Peyer's patch (tissue), 4 donors: Measurements from ENCODE around the gene ALDOB.

Experiments used
- CTCF ChIP-seq, 6 experiments: fragments of 450-650 bp in 4 of 6; fragments of 200-600 bp in 2 of 6; sonication (generic) in 1 of 6; IDR thresholded peaks; one replicate each; pipeline ENCODE4 v1.5.1; 2017 to 2019; ENCODE audit warnings: antibody characterized with exemption in 6 of 6, mild to moderate bottlenecking in 3 of 6, moderate library complexity in 1 of 6
- POLR2A ChIP-seq, 2 donors: fragments of 450-650 bp; IDR thresholded peaks; one replicate each; pipeline ENCODE4 v1.5.1; 2017; ENCODE audit warnings: antibody characterized with exemption in 2 of 2, mild to moderate bottlenecking in 2 of 2, moderate library complexity in 2 of 2

GRCh38 chr9:101465326-101465915, 29.8 kb upstream of the ALDOB start:
- TF ChIP-seq CTCF (IDR thresholded peaks at IDR 0.05) (peak in 4 of 6 experiments; percentile 16 to 84 (median 69)), POLR2A (IDR thresholded peaks at IDR 0.05) (no peak)
